HFF-Myc (cell line): ENCODE data around the gene DNAAF5.
"Not testable (repeated sequence)": the region's sequence is repeated elsewhere in the genome, so short reads cannot be mapped to it uniquely, and the experiment has no call there.

ENCODE experiments used
- DNase-seq: peaks from one replicate; pipeline ENCODE4 v3.0.0-alpha.2; 2011; ENCODE audit warnings: low read depth; ENCODE audit errors: extremely low read depth
- H3K4me3 ChIP-seq: replicated peaks from 2 replicates; pipeline ENCODE4 v1.5.1; 2011; ENCODE audit warnings: low read depth, mild to moderate bottlenecking, control low read depth, low read length
- TF ChIP-seq, protein P1 (sequence below): IDR thresholded peaks from 2 replicates; pipeline ENCODE4 v1.5.1; 2012; ENCODE audit warnings: mild to moderate bottlenecking, low read depth, low read length, control low read depth; ENCODE audit errors: missing control alignments

The DNAAF5 gene

DNA sequence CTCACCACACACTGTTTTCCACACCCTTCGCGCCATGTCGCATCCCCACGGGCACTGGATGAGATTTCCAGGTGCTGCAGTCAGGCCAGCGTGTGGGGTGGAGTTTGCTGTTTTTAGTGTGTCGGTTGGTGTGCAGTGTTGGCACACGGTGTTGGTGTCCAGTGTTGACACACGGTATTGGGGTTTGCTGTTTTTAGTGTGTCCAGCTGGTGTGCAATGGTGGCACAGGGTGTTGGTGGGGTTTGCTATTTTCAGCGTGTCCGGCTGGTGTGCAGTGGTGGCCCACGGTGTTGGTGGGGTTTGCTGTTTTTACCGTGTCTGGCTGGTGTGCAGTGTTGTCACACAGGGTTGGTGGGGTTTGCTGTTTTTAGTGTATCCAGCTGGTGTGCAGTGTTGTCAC is 20.7 kb downstream of the DNAAF5 start:
- DNase-seq = no peak
- no peak overlapping the region for H3K4me3 ChIP-seq
- TF ChIP-seq, protein P1, sequence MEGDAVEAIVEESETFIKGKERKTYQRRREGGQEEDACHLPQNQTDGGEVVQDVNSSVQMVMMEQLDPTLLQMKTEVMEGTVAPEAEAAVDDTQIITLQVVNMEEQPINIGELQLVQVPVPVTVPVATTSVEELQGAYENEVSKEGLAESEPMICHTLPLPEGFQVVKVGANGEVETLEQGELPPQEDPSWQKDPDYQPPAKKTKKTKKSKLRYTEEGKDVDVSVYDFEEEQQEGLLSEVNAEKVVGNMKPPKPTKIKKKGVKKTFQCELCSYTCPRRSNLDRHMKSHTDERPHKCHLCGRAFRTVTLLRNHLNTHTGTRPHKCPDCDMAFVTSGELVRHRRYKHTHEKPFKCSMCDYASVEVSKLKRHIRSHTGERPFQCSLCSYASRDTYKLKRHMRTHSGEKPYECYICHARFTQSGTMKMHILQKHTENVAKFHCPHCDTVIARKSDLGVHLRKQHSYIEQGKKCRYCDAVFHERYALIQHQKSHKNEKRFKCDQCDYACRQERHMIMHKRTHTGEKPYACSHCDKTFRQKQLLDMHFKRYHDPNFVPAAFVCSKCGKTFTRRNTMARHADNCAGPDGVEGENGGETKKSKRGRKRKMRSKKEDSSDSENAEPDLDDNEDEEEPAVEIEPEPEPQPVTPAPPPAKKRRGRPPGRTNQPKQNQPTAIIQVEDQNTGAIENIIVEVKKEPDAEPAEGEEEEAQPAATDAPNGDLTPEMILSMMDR = no peak

DNA sequence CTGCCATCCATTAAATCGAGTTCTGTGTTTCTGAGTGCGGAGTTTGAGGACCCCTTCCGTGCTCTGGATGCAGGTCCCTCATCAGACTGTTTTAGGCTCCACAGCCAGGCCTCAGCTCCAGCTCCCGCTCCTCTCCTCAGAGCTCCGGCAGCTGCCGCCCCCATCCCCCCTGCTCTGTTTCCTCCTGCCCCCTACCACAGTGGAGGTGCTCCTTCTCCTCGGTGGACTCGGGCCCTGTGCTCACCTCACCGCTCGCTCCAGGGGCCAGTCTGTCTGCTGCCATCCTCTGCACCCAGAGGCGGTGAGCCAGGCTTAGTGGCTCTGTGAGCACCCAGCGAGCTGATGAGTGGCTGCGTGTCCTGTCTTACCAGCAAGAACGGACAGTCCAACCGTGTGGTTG is 21.9 kb downstream of the DNAAF5 start:
- TF ChIP-seq, protein P1 = no peak
- no peak for DNase-seq
- H3K4me3 ChIP-seq = no peak overlapping the region

DNA sequence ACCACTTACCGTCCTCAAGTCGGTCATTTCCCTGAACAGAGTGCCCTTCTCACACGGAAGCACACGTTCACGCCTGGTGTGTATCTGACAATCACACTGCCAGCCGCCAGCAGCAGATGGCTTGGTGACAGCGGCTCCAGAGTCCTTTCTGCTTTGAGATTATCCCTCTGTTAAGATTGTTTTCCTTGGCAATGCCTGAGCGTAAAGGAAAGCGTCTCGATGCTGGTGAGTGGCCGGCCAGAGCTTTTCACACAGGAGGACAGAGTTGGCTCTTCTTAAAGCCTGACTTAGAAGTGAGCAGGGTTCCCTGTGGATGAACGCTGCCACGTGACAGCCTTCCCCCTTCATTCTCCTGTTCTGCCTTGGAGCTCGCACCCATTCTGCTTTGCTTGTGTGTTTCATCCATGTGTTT is 22.6 kb downstream of the DNAAF5 start:
- H3K4me3 ChIP-seq = no peak overlapping the region
- DNase-seq = no peak
- TF ChIP-seq, protein P1 = no peak

DNA sequence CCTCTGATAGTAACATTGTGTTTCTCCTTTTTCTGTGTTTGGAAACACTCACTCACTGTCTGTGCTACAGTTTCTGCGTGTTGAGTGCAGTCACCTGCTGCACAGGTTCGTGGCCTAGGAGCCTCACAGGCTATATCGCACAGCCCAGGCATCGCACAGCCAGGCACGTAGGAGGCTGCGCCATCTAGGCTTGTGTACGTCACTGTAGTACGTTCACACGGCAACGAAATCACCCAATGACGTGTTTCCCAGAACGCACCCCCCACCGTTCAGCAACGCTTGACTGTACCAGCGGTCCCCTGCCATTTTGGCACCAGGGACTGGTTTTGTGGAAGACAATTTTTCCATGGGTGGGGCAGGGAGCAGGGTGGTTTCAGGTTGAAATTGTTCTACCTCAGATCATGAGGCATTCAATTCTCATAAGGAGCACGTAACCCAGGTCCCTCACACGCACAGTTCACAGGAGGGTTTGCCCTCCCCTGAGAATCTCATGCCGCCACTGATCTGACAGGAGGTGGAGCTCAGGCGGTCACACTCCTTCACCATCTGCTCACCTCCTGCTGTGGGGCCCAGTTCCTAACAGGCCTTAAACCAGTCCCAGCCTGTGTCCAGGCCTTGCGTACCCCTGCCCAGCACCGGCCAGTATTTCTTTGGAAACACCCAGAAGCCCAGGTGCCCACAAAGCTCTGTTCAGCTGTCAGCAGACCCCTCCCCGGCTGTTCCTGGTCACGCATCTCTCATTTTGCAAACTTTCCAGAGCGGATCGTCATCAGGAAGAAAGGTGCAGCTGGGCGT is 23.8 kb downstream of the DNAAF5 start:
- H3K4me3 ChIP-seq = no peak overlapping the region
- no peak for DNase-seq

DNA sequence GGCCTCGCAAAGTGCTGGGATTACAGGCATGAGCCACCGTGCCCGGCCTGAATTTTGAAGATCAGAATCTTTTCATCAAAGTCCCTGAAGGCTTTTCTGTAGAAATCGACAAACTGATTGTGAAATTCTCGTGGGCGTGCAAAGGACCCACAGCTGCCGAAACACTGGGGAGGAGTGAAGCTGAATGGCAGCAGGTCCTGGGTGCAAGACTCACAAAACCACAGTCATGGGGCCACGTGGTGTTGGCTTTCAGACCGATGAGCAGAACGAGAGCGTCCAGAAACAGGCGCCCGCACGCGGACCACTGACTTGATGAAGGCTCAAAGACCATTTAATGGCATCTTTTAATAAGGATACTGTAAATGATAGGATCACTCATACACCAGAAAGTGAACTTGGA is 25.3 kb downstream of the DNAAF5 start:
- TF ChIP-seq, protein P1 = no peak
- no peak overlapping the region for H3K4me3 ChIP-seq
- DNase-seq = no peak

More for the DNA sequence above, 23.8 kb downstream of the DNAAF5 start:
- TF ChIP-seq, protein P1 = no peak

DNA sequence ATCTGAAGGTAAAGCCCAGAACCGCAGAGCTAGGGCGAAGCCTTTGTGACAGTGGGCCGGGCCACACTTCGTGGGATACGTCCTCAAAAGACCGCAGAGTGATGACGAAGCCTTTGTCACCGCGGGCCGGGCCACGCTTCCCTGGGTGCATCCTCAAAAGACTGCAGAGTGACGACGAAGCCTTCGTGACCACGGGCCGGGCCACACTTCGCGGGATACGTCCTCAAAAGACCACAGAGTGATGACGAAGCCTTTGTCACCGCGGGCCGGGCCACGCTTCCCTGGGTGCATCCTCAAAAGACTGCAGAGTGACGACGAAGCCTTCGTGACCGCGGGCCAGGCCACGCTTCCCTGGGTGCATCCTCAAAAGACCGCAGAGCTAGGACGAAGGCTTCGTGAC is 25.8 kb downstream of the DNAAF5 start:
- H3K4me3 ChIP-seq, DNase-seq: not testable (repeated sequence)

DNA sequence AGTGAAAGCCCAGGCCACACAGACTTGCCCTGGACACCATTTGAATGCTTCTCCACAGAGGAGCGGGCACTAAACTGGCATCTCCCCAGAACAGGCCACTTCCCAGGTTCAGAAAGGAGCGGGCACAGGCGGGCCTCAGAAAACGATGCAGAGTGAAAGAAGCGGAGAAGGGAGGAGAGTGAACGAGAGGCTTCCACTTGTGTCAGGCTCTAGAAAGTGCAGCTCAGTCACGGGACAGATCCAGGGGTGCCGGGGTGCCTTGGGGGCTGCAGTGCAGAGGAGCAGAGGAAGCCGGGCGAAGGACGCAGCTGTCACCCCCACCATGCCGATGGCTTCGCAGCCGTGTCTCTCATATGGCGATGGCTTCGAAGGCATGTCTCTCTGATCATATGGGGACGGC is 26.7 kb downstream of the DNAAF5 start:
- no peak for DNase-seq
- TF ChIP-seq, protein P1 = no peak
- no peak overlapping the region for H3K4me3 ChIP-seq
